Parathyroid adenoma (tissue), 2 donors: ENCODE results near the gene SHH.

Experiments
- H2AFZ ChIP-seq: fragments of 300-600 bp; sonication (generic); one replicate; pipeline ENCODE4 v1.7.0; 2017; ENCODE audit warnings: antibody characterized with exemption, mild to moderate bottlenecking
- H3K27ac ChIP-seq: fragments of 300-600 bp; sonication (generic); one replicate; pipeline ENCODE4 v1.7.0; 2017
- H3K27me3 ChIP-seq: fragments of 300-600 bp; sonication (generic); one replicate; pipeline ENCODE4 v1.7.0; 2017; ENCODE audit warnings: low read length; ENCODE audit not compliant: control insufficient read depth, insufficient read depth
- H3K36me3 ChIP-seq: fragments of 300-600 bp; sonication (generic); one replicate; pipeline ENCODE4 v1.7.0; 2017; ENCODE audit warnings: low read length; ENCODE audit not compliant: control insufficient read depth, insufficient read depth
- H3K4me1 ChIP-seq: fragments of 300-600 bp; sonication (generic); one replicate; pipeline ENCODE4 v1.7.0; 2017; ENCODE audit warnings: control low read depth
- H3K4me2 ChIP-seq: fragments of 300-600 bp; sonication (generic); one replicate; pipeline ENCODE4 v1.7.0; 2017; ENCODE audit warnings: low read length
- H3K4me3 ChIP-seq: fragments of 300-600 bp; sonication (generic); one replicate; pipeline ENCODE4 v1.7.0; 2017; ENCODE audit warnings: low read depth, low read length
- H3K79me2 ChIP-seq: fragments of 300-600 bp; sonication (generic); one replicate; pipeline ENCODE4 v1.7.0; 2017; ENCODE audit warnings: control low read depth
- H3K9ac ChIP-seq: fragments of 300-600 bp; sonication (generic); one replicate; pipeline ENCODE4 v1.7.0; 2017; ENCODE audit warnings: mild to moderate bottlenecking
- H3K9me3 ChIP-seq: fragments of 300-600 bp; sonication (generic); one replicate; pipeline ENCODE4 v1.7.0; 2017; ENCODE audit warnings: low read length; ENCODE audit not compliant: control insufficient read depth
- CTCF ChIP-seq: fragments of 300-600 bp; sonication (generic); IDR thresholded peaks from one replicate; pipeline ENCODE4 v1.7.0; 2017; ENCODE audit warnings: antibody characterized with exemption, mild to moderate bottlenecking
- donor health status: primary hyperparathyroidism.

Gene SHH

GRCh38 chr7:155846936-155847335 lies 34.7 kb upstream of the SHH start:
- Histone ChIP-seq H2AFZ (no peak overlapping the region), H3K4me1 (no peaks in the 10 kb centered on the region), H3K27me3 (no peaks in the 10 kb centered on the region), H3K4me3 (no peak overlapping the region), H3K9me3 (no peaks in the 10 kb centered on the region), H3K79me2 (no peaks in the 10 kb centered on the region), H3K27ac (no peak overlapping the region), H3K4me2 (no peak overlapping the region), H3K36me3 (no peaks in the 10 kb centered on the region), H3K9ac (no peak overlapping the region)
- no peak for TF ChIP-seq CTCF

- no peak overlapping the region for H3K9ac ChIP-seq
- no peak for TF ChIP-seq CTCF
These were observed 33.9 kb upstream of the SHH start for GRCh38 chr7:155846156-155846555.

GRCh38 chr7:155845226-155845625 lies 33.0 kb upstream of the SHH start:
- Histone ChIP-seq H3K36me3 (no peaks in the 10 kb centered on the region), H3K4me3 (no peak overlapping the region), H2AFZ (no peak overlapping the region), H3K4me1 (no peaks in the 10 kb centered on the region), H3K27ac (no peak overlapping the region), H3K79me2 (no peaks in the 10 kb centered on the region), H3K9ac (no peak overlapping the region), H3K4me2 (no peak overlapping the region), H3K9me3 (no peaks in the 10 kb centered on the region), H3K27me3 (no peaks in the 10 kb centered on the region)
- TF ChIP-seq CTCF, result no peak

More at GRCh38 chr7:155846156-155846555, 33.9 kb upstream of the SHH start:
- H3K9me3 ChIP-seq, result no peaks in the 10 kb centered on the region
- no peak overlapping the region for H2AFZ ChIP-seq
- H3K27me3 ChIP-seq, result no peaks in the 10 kb centered on the region
- no peaks in the 10 kb centered on the region for H3K79me2 ChIP-seq
- H3K36me3 ChIP-seq, result no peaks in the 10 kb centered on the region
- H3K4me3 ChIP-seq, result no peak overlapping the region
- H3K27ac ChIP-seq, result no peak overlapping the region
- H3K4me2 ChIP-seq, result no peak overlapping the region
- no peaks in the 10 kb centered on the region for H3K4me1 ChIP-seq

DNA sequence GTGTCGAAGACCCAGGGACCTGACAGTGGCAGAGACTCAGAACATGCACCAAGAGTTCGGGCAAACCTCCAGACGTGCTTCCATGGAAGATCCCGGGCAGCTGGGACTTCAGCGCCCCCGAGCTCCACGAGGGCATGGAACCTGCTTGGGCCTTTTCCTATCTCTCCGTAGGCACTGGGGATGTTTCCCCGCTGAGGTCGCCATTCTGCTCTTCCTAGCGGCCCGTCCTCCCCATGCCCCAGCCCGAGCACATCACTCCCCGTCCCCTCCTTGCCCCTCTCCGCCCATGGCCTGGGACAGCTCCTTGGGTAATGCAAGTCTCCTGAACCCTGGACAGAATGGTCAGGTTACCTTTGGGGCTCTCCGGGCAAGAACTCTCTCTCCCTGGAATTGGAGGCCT lies 32.3 kb upstream of the SHH start:
- no peak overlapping the region for H3K27ac ChIP-seq
- H3K4me3 ChIP-seq, result no peak overlapping the region
- TF ChIP-seq CTCF, result no peak
- H3K79me2 ChIP-seq, result no peaks in the 10 kb centered on the region
- H3K9me3 ChIP-seq, result no peaks in the 10 kb centered on the region
- H3K9ac ChIP-seq, result no peak overlapping the region
- H3K4me1 ChIP-seq, result no peaks in the 10 kb centered on the region
- H3K36me3 ChIP-seq, result no peaks in the 10 kb centered on the region
- H3K4me2 ChIP-seq, result no peak overlapping the region
- H3K27me3 ChIP-seq, result no peaks in the 10 kb centered on the region
- no peak overlapping the region for H2AFZ ChIP-seq

GRCh38 chr7:155844019-155844453 lies 31.8 kb upstream of the SHH start:
- no peaks in the 10 kb centered on the region for H3K79me2 ChIP-seq
- H3K9ac ChIP-seq, result no peak overlapping the region
- no peak overlapping the region for H3K27ac ChIP-seq
- no peaks in the 10 kb centered on the region for H3K27me3 ChIP-seq
- no peaks in the 10 kb centered on the region for H3K9me3 ChIP-seq
- no peaks in the 10 kb centered on the region for H3K36me3 ChIP-seq
- H3K4me2 ChIP-seq, result no peak overlapping the region
- no peak overlapping the region for H2AFZ ChIP-seq
- no peak overlapping the region for H3K4me3 ChIP-seq
- no peak for TF ChIP-seq CTCF
- H3K4me1 ChIP-seq, result no peaks in the 10 kb centered on the region
